ENCODE measurements around the gene SETD9. TPM values are rescaled to one million over a fixed set of nuclear protein-coding genes. Genes with fewer than 3 reads are reported as not detected.

Gene SETD9
- total RNA-seq, 1 donor from 2014 or later, result 15.8 TPM

- no peak for DNase-seq
- Mint-ChIP-seq H3K4me3 (ENCODE audit: unreplicated experiment) (no peak overlapping the region), H3K27ac (ENCODE audit: unreplicated experiment) (no peak overlapping the region), H3K9me3 (ENCODE audit: unreplicated experiment) (no peaks in the 10 kb centered on the region), H3K4me1 (ENCODE audit: low read depth, unreplicated experiment) (no peaks in the 10 kb centered on the region), H3K27me3 (ENCODE audit: unreplicated experiment) (no peaks in the 10 kb centered on the region), H3K36me3 (ENCODE audit: unreplicated experiment) (no peaks in the 10 kb centered on the region)
- TF ChIP-seq CTCF (IDR thresholded peaks at IDR 0.05; ENCODE audit: partially characterized antibody, unreplicated experiment), result no peak
Observed at GRCh38 chr5:56958595-56958994, 49.2 kb downstream of the SETD9 start.

- H3K27ac Mint-ChIP-seq (ENCODE audit: unreplicated experiment), result no peak overlapping the region
- no peak for TF ChIP-seq CTCF (IDR thresholded peaks at IDR 0.05; ENCODE audit: partially characterized antibody, unreplicated experiment)
- no peaks in the 10 kb centered on the region for H3K36me3 Mint-ChIP-seq (ENCODE audit: unreplicated experiment)
- DNase-seq, result no peak
- H3K9me3 Mint-ChIP-seq (ENCODE audit: unreplicated experiment), result no peaks in the 10 kb centered on the region
- H3K4me3 Mint-ChIP-seq (ENCODE audit: unreplicated experiment), result no peak overlapping the region
- no peaks in the 10 kb centered on the region for H3K27me3 Mint-ChIP-seq (ENCODE audit: unreplicated experiment)
- H3K4me1 Mint-ChIP-seq (ENCODE audit: low read depth, unreplicated experiment), result no peaks in the 10 kb centered on the region
Observed at GRCh38 chr5:56959326-56959725, 49.9 kb downstream of the SETD9 start.

GRCh38 chr5:56961746-56962145 lies 52.4 kb downstream of the SETD9 start:
- no peak for TF ChIP-seq CTCF (IDR thresholded peaks at IDR 0.05; ENCODE audit: partially characterized antibody, unreplicated experiment)
- Mint-ChIP-seq H3K4me3 (ENCODE audit: unreplicated experiment) (no peak overlapping the region), H3K27ac (ENCODE audit: unreplicated experiment) (no peak overlapping the region), H3K36me3 (ENCODE audit: unreplicated experiment) (no peaks in the 10 kb centered on the region), H3K27me3 (ENCODE audit: unreplicated experiment) (no peaks in the 10 kb centered on the region), H3K4me1 (ENCODE audit: low read depth, unreplicated experiment) (no peaks in the 10 kb centered on the region), H3K9me3 (ENCODE audit: unreplicated experiment) (no peaks in the 10 kb centered on the region)
- no peak for DNase-seq

GRCh38 chr5:56962286-56962685 lies 52.9 kb downstream of the SETD9 start:
- Mint-ChIP-seq H3K27ac (ENCODE audit: unreplicated experiment) (no peak overlapping the region), H3K36me3 (ENCODE audit: unreplicated experiment) (no peaks in the 10 kb centered on the region), H3K27me3 (ENCODE audit: unreplicated experiment) (no peaks in the 10 kb centered on the region), H3K4me3 (ENCODE audit: unreplicated experiment) (no peak overlapping the region), H3K4me1 (ENCODE audit: low read depth, unreplicated experiment) (no peaks in the 10 kb centered on the region), H3K9me3 (ENCODE audit: unreplicated experiment) (no peaks in the 10 kb centered on the region)
- no peak for DNase-seq
- TF ChIP-seq CTCF (IDR thresholded peaks at IDR 0.05; ENCODE audit: partially characterized antibody, unreplicated experiment), result no peak

- no peak for DNase-seq
- Mint-ChIP-seq H3K4me3 (ENCODE audit: unreplicated experiment) (no peak overlapping the region), H3K4me1 (ENCODE audit: low read depth, unreplicated experiment) (no peaks in the 10 kb centered on the region), H3K27ac (ENCODE audit: unreplicated experiment) (no peak overlapping the region), H3K27me3 (ENCODE audit: unreplicated experiment) (no peaks in the 10 kb centered on the region), H3K9me3 (ENCODE audit: unreplicated experiment) (no peaks in the 10 kb centered on the region), H3K36me3 (ENCODE audit: unreplicated experiment) (no peaks in the 10 kb centered on the region)
- TF ChIP-seq CTCF (IDR thresholded peaks at IDR 0.05; ENCODE audit: partially characterized antibody, unreplicated experiment), result no peak
Observed at GRCh38 chr5:56963246-56963645, 53.9 kb downstream of the SETD9 start.
